Cardiac fibroblast (primary cell): ENCODE measurements around the gene KIRREL3.

ENCODE experiments used
- DNase-seq, 2 donors: peaks; one replicate each; pipeline versions ENCODE4 v3.0.0 to v3.0.0-alpha.2; 2010; ENCODE audit warnings: low read depth in 2 of 2
- H3K4me3 ChIP-seq, 2 donors: replicated peaks in 1 of 2; 1 replicate in 1 of 2; 2 replicates in 1 of 2; pipeline ENCODE4 v1.5.1; 2011; ENCODE audit warnings: low read depth in 2 of 2, low read length in 2 of 2, mild to moderate bottlenecking in 2 of 2, moderate library complexity in 1 of 2
- TF ChIP-seq, protein P1 (sequence below): IDR thresholded peaks from one replicate; pipeline ENCODE4 v1.5.1; 2011; ENCODE audit warnings: low read depth, mild to moderate bottlenecking, low read length, inconsistent platforms

The KIRREL3 gene

DNA sequence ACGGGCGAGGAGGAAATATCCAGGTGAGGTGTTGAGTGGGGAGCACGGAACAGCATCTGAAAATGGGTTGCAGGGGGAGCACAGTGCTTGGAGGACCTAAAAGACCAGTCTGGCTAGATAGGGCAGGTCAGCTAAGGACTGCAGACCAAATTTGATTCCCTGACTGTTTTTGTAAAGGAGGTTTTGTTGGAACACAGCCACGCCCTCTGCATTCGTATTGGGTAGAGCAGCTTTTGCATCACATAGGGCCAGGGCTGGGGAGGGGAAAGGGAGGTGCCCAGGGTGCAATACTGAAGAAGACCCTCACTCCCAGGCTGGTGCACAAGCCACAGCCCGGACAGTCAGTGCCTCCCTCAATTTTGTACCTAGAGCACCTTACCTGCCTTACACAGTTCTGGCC lies 286.8 kb downstream of the KIRREL3 start:
- TF ChIP-seq, protein P1, sequence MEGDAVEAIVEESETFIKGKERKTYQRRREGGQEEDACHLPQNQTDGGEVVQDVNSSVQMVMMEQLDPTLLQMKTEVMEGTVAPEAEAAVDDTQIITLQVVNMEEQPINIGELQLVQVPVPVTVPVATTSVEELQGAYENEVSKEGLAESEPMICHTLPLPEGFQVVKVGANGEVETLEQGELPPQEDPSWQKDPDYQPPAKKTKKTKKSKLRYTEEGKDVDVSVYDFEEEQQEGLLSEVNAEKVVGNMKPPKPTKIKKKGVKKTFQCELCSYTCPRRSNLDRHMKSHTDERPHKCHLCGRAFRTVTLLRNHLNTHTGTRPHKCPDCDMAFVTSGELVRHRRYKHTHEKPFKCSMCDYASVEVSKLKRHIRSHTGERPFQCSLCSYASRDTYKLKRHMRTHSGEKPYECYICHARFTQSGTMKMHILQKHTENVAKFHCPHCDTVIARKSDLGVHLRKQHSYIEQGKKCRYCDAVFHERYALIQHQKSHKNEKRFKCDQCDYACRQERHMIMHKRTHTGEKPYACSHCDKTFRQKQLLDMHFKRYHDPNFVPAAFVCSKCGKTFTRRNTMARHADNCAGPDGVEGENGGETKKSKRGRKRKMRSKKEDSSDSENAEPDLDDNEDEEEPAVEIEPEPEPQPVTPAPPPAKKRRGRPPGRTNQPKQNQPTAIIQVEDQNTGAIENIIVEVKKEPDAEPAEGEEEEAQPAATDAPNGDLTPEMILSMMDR, result no peak
- H3K4me3 ChIP-seq, result no peak overlapping the region
- DNase-seq, result no peak

DNA sequence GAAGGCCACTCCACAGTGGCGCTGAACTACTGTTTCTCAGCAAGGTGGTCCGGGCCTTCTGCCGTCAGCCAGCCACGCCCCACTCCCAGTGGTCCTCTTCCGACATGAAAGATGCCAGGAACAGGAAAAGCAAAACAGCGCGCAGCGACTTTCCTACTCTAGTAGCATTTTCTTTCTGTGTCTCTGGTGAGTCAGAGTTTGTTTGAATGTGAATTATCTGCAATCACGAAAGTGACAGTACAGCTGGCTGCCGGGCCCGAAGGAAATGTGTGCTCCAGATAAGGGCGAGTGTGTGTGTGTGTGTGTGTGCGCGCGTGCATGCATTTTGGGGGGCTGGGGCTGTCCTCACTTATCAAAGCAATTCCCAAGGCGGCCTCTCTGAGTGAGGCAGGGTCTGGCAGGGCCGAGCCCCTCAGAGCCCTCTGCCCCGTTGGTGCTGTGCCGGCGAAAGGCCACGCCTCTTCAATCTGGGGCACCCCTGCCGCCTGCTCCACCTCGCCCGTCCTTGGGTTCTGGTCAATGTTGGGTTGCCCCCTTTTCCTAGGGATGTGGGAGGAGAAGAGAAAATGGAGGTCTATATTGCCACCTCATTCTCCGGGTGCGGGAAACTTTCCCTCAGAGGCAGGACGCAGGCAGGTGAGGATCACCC lies 288.5 kb downstream of the KIRREL3 start:
- TF ChIP-seq, protein P1, result no peak
- H3K4me3 ChIP-seq, result no peak overlapping the region
- DNase-seq, result no peak

DNA sequence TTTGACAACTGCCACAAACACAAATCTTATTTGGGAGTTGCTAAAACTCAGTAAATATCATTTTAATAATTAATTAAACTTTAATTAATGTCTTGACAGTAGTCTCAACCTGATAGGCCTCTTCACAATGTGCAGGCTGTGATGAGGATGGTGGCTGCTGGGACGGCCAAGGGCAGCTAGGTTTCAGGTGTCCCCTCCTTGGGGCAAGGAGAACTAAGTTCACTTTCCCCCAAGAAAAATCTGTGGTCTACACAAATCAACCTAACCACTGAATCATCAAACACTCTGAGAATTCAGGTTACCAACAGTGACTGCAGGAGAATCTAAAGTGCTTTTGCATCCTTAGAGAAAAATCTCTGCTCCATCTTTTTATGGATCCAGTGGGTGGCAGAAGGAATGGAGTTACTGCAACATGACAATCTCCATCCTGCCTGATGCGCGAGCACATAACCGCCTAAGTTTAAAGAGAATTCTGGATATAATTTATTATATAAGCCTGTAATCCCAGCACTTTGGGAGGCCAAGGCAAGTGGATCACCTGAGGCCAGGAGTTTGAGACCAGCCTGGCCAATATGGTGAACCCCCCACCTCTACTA lies 289.7 kb downstream of the KIRREL3 start:
- no peak overlapping the region for H3K4me3 ChIP-seq
- no peak for DNase-seq
- TF ChIP-seq, protein P1, result no peak

DNA sequence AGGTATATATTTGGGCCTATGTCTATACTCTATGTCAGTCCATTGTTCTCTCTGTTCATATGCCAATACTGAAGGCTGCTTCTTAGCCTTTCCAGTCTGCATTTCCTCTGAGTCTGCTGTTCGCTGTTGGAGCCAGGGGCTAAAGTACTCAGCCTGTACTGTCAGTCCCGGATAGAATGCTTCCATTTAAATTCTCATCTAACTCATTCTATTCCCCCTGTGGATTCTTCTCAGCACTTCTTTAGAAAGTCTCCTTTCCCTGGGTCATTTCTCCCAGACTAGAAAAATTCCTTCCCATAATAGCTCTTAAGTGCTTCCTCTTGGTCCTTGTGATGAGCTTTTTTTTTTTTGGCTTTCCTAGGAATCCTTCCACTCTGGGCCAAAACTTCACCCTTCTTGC lies 293.1 kb downstream of the KIRREL3 start:
- TF ChIP-seq, protein P1, result no peak
- H3K4me3 ChIP-seq, result no peak overlapping the region
- no peak for DNase-seq

DNA sequence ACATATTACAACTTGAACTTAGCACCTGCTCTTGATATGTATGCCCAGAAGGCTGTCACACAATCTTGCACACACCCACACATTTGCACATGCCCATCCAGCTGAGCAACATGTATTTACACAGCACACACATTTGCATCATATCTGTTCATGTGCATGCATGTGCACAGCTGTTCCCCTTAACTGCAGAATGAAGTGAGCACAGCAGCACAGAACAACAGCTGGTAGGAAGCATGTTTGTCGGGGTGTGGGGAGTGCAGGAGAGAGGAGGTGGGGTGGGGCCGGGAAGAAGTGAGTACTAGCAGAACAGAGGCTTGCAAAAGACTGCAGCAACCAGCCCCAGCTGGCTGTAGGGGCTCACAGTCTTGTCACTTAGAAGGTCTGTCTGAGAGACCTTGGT lies 296.5 kb downstream of the KIRREL3 start:
- no peak for DNase-seq
- H3K4me3 ChIP-seq, result no peak overlapping the region
- TF ChIP-seq, protein P1, result no peak

DNA sequence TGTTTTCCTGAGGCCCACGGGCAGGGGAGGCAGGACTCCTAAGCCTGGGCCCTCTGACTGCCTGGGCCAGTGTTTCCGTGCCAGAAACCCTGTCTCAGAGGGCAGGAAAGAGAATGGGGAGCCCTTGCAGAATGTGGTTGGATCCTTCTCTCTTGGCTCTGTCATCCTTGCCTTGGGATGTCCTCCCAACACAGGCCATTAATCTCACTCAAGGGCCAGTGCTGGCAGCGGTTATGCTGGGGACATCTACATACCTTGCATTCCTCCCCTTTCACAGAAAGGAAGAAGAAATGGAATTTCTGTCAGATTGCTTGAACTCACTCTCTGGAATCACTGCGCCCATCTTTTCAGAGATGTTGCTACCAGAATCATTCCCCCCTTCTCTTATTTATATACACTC lies 296.9 kb downstream of the KIRREL3 start:
- TF ChIP-seq, protein P1, result no peak
- DNase-seq, result no peak

More for the DNA sequence above, 296.9 kb downstream of the KIRREL3 start:
- no peak overlapping the region for H3K4me3 ChIP-seq
